Activated B cell treated with CpG ODN at 0.5 μM for 24 hours (primary cell): ENCODE results near the gene CLDND1. TPM values are rescaled to one million over a fixed set of nuclear protein-coding genes. Genes with fewer than 3 reads are reported as not detected.

Experiments
- ATAC-seq: fragments of 200-7000 bp; cut with Tn5 transposase; one replicate; pipeline ENCODE4 v1.10.0; 2021; ENCODE audit warnings: low read depth, mild to moderate bottlenecking, moderate library complexity
- CTCF ChIA-PET: fragments of 350-600 bp; sonication (Branson Sonifier 250); formaldehyde crosslinking; loops from one replicate; lab custom pipeline; 2021; ENCODE audit warnings: antibody characterized with exemption; lab: Charles Lee
- POLR2A ChIA-PET: fragments of 350-600 bp; sonication (Branson Sonifier 250); formaldehyde crosslinking; loops from one replicate; lab custom pipeline; 2021; ENCODE audit warnings: antibody characterized with exemption; lab: Charles Lee
- DNase-seq: peaks from one replicate; pipeline ENCODE4 v3.0.0; 2022
- H3K27ac Mint-ChIP-seq: one replicate; pipeline ENCODE4 v1.8.0; 2020; ENCODE audit warnings: mixed read lengths
- H3K27me3 Mint-ChIP-seq: one replicate; pipeline ENCODE4 v1.8.0; 2021; ENCODE audit warnings: mixed read lengths
- H3K36me3 Mint-ChIP-seq: one replicate; pipeline ENCODE4 v1.8.0; 2021; ENCODE audit warnings: low read depth, mixed read lengths
- H3K4me1 Mint-ChIP-seq: one replicate; pipeline ENCODE4 v1.8.0; 2021; ENCODE audit warnings: mixed read lengths
- H3K4me3 Mint-ChIP-seq: one replicate; pipeline ENCODE4 v1.8.0; 2020; ENCODE audit warnings: mild to moderate bottlenecking, mixed read lengths
- H3K9me3 Mint-ChIP-seq: one replicate; pipeline ENCODE4 v1.8.0; 2020; ENCODE audit warnings: mixed read lengths
- intact Hi-C: fragments of 100-400 bp; cut with micrococcal nuclease; formaldehyde crosslinking; loops from one replicate; pipeline ENCODE4 v1.15.1; 2024
- total RNA-seq: library from RNA; stranded (reverse); gene quantifications from 2 replicates; pipeline ENCODE4 v1.2.3, GENCODE V29; 2022
- TF ChIP-seq, protein P1 (sequence below): fragments of 200-600 bp; IDR thresholded peaks from one replicate; pipeline ENCODE4 v1.8.0; 2022; ENCODE audit warnings: antibody characterized with exemption, mild to moderate bottlenecking

The CLDND1 gene
- total RNA-seq, 1 donor from 2014 or later, result 140 TPM

DNA sequence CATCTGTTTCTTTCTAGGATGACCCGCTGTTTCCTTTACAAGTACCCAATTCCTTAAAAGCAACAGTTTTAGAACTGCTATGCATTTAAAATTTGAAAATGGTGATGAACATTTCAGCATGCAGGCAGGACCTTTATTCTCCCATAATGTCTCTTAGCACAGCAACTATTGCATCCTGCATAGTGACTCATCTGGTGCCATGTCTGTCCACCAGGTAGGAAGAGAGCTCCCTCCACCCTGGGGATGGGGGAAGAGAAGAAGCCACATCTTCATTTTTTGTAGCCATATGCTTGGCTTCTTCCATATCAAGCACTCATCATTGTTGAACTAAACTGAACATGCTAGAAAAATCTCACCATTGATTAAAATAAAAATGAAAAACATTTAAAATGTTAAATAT is 19.0 kb upstream of the CLDND1 start:
- H3K27ac Mint-ChIP-seq, result no peak overlapping the region
- ATAC-seq (no peak), DNase-seq (no peak)
- peaks cover 24% of the 10 kb centered on the region for H3K4me1 Mint-ChIP-seq
- CTCF ChIA-PET, result interaction anchor here (0.6 kb wide), 1 partner anchor 30 kb away, joined by 4 read pairs; no protein-coding TSS in a partner anchor
- peaks cover 2% of the 10 kb centered on the region for H3K27me3 Mint-ChIP-seq
- H3K4me3 Mint-ChIP-seq, result no peak overlapping the region
- TF ChIP-seq, protein P1, sequence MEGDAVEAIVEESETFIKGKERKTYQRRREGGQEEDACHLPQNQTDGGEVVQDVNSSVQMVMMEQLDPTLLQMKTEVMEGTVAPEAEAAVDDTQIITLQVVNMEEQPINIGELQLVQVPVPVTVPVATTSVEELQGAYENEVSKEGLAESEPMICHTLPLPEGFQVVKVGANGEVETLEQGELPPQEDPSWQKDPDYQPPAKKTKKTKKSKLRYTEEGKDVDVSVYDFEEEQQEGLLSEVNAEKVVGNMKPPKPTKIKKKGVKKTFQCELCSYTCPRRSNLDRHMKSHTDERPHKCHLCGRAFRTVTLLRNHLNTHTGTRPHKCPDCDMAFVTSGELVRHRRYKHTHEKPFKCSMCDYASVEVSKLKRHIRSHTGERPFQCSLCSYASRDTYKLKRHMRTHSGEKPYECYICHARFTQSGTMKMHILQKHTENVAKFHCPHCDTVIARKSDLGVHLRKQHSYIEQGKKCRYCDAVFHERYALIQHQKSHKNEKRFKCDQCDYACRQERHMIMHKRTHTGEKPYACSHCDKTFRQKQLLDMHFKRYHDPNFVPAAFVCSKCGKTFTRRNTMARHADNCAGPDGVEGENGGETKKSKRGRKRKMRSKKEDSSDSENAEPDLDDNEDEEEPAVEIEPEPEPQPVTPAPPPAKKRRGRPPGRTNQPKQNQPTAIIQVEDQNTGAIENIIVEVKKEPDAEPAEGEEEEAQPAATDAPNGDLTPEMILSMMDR, result no peak
- POLR2A ChIA-PET, result interaction anchor here (1.7 to 2.1 kb wide), 3 partner anchors 15 to 21 kb away, joined by 5 to 9 read pairs (median 5); partner anchors contain the start of gene CLDND1
- H3K36me3 Mint-ChIP-seq, result no peaks in the 10 kb centered on the region
- H3K9me3 Mint-ChIP-seq, result no peaks in the 10 kb centered on the region
- intact Hi-C loops, result no loop called here

DNA sequence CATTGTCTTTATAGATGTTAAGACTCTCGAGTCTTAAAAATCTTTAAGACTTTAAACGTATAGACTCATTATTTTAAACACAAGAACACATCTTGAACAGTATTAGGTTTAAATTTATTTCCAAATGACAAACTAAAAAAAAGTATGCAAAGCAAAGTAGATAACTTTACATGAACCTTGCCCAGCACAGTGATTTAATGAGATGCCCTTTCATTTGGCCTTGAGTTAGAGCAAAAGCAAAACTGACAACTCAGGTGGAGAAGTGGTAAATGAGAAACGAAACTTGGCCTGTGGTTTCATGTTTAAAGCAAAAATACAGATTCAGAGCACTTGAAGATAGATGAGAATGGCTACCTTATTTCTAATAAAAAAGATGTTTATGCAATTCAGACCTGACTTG is 17.6 kb upstream of the CLDND1 start:
- POLR2A ChIA-PET, result interaction anchor here (1.7 to 1.8 kb wide), 2 partner anchors 17 kb away, joined by 5 read pairs; partner anchors contain the start of gene CLDND1
- H3K4me3 Mint-ChIP-seq, result no peak overlapping the region
- H3K27me3 Mint-ChIP-seq, result no peaks in the 10 kb centered on the region
- H3K9me3 Mint-ChIP-seq, result no peaks in the 10 kb centered on the region
- DNase-seq, result no peak
- CTCF ChIA-PET, result no interaction called here
- peaks cover 23% of the 10 kb centered on the region for H3K4me1 Mint-ChIP-seq
- intact Hi-C loops, result loop anchor here (1.0 kb wide), 3 partner anchors 12 to 18 kb away; partner anchors contain the start of gene CLDND1
- peak overlapping the region; percentile 25 for H3K27ac Mint-ChIP-seq
- TF ChIP-seq, protein P1, result no peak
- no peaks in the 10 kb centered on the region for H3K36me3 Mint-ChIP-seq
- ATAC-seq, result peak; percentile 67

DNA sequence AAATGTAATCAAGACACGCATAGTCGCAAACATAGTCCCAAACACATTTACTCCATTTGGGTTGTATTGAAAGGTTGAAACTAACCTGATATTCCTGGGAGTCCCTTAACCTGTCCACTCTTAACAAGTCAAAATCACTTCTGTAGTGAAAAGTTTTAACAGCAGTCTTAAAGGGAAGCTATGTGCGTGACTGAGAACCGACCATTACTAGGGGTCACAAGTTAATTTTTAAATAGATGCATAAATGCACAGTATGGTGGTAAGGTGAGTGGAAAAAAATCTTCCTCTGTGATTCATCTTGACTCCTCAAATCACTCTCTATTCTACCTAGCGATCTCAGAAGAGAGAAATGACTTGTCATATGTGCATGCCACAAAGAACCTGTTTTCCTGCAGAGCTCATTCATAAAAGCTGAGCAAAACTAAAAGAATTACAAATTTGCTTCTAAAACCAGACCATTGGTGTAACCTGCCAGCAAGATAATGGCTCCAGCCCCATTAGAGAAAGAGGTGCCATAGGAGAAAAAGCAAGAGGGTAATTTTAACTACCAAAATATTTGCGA is 13.8 kb upstream of the CLDND1 start:
- H3K27me3 Mint-ChIP-seq, result no peaks in the 10 kb centered on the region
- intact Hi-C loops, result loop anchor here (1.0 to 5.0 kb wide), 3 partner anchors 13 to 36 kb away; no protein-coding TSS in a partner anchor
- H3K4me1 Mint-ChIP-seq, result peaks cover 33% of the 10 kb centered on the region
- ChIA-PET CTCF (no interaction called here), POLR2A (interaction anchor here (0.8 to 4.6 kb wide), 8 partner anchors 9 to 36 kb away, joined by 3 to 57 read pairs (median 8); partner anchors contain the start of gene CLDND1)
- DNase-seq (no peak), ATAC-seq (peak; percentile 72)
- TF ChIP-seq, protein P1, result no peak
- H3K36me3 Mint-ChIP-seq, result no peaks in the 10 kb centered on the region
- peak overlapping the region; percentile 63 for H3K4me3 Mint-ChIP-seq
- H3K9me3 Mint-ChIP-seq, result no peaks in the 10 kb centered on the region
- H3K27ac Mint-ChIP-seq, result peak overlapping the region; percentile 57

DNA sequence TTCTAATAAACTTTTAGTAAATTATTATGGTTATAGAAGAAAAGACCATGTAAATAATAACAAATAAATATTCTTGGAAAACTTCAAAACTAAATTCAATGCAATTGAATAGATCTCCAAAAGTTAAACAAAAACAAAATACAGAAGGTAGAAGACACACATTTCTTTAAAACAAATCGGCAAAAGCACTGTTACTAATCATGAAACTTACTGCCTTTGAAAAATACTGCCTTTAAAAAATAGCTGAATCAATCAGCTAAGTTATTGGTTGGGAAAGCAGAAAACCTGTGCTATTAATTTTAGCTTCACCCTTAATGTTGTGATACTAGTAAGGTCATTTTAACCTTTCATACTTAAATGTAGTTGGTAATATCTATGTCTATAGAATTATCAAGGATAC is 12.0 kb upstream of the CLDND1 start:
- Mint-ChIP-seq H3K4me3 (peak overlapping the region; percentile 46), H3K36me3 (no peaks in the 10 kb centered on the region), H3K27ac (no peak overlapping the region), H3K4me1 (peaks cover 31% of the 10 kb centered on the region), H3K27me3 (no peaks in the 10 kb centered on the region), H3K9me3 (no peaks in the 10 kb centered on the region)
- intact Hi-C loops, result loop anchor here (5.0 kb wide), 1 partner anchor 38 kb away; no protein-coding TSS in a partner anchor
- DNase-seq (no peak), ATAC-seq (no peak)
- POLR2A ChIA-PET, result interaction anchor here (4.6 kb wide), 1 partner anchor 22 kb away, joined by 57 read pairs; no protein-coding TSS in a partner anchor
- CTCF ChIA-PET, result no interaction called here
- TF ChIP-seq, protein P1, result no peak

DNA sequence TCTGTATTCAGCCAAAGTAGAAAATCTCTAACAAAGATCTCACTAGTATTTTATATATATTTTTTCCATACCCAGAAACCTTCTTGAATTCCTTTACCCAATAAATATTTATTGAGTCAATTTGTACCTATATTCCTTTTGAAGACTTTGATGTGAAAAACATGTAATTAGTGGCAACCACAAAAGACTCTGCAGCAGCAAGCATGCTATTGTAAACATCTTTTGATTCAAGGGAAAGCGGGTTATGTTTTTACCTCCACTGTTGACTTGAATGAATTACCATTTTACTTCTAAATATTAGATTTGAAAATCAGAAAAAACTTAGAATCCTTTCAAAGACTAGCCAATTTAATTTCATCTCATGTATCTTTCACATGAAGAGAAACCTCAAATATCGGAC is 11.5 kb upstream of the CLDND1 start:
- Mint-ChIP-seq H3K27me3 (no peaks in the 10 kb centered on the region), H3K4me1 (peaks cover 32% of the 10 kb centered on the region), H3K9me3 (no peaks in the 10 kb centered on the region), H3K27ac (no peak overlapping the region), H3K4me3 (no peak overlapping the region), H3K36me3 (no peaks in the 10 kb centered on the region)
- TF ChIP-seq, protein P1, result no peak
- intact Hi-C loops, result no loop called here
- CTCF ChIA-PET, result no interaction called here
- DNase-seq (no peak), ATAC-seq (no peak)
- POLR2A ChIA-PET, result interaction anchor here (4.6 kb wide), 1 partner anchor 22 kb away, joined by 57 read pairs; no protein-coding TSS in a partner anchor
